NK-92 (cell line): ENCODE results near the gene TSACC.

Experiments used
- DNase-seq: peaks from one replicate; lab custom pipeline; 2025; ENCODE audit not compliant: unreplicated experiment; lab: John Stamatoyannopoulos, UW

The TSACC gene

GRCh38 chr1:156392452-156392853 lies 54.1 kb downstream of the TSACC start:
- DNase-seq: no peak

- no peak for DNase-seq
Observed at GRCh38 chr1:156393095-156393494, 54.8 kb downstream of the TSACC start.

DNA sequence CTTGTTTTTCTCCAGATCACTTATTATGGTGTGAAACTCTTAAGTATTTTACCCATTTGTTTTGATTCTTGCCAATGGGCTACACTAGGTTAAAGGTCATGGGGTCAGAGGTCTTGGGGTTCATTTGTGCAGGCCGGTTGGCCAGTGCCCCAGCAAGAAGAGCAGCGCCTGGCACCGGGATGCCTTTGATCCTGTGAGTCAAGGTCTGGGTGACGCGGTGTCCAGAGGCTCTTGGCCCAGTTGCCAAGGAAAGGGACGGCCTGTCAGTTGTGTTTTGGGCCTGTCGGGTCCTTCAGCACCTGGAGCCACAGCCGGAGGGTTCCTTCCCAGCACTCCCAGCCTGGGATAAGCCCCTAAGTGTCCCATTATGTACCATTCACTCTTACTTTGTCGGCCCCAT lies 55.8 kb downstream of the TSACC start:
- DNase-seq: no peak

GRCh38 chr1:156394835-156395461 lies 56.6 kb downstream of the TSACC start:
- DNase-seq: no peak
